ENCODE results near the gene C1QTNF9.

- TF ChIP-seq POLR2A (IDR thresholded peaks at IDR 0.05), result no peak
- TF ChIP-seq, protein P1, sequence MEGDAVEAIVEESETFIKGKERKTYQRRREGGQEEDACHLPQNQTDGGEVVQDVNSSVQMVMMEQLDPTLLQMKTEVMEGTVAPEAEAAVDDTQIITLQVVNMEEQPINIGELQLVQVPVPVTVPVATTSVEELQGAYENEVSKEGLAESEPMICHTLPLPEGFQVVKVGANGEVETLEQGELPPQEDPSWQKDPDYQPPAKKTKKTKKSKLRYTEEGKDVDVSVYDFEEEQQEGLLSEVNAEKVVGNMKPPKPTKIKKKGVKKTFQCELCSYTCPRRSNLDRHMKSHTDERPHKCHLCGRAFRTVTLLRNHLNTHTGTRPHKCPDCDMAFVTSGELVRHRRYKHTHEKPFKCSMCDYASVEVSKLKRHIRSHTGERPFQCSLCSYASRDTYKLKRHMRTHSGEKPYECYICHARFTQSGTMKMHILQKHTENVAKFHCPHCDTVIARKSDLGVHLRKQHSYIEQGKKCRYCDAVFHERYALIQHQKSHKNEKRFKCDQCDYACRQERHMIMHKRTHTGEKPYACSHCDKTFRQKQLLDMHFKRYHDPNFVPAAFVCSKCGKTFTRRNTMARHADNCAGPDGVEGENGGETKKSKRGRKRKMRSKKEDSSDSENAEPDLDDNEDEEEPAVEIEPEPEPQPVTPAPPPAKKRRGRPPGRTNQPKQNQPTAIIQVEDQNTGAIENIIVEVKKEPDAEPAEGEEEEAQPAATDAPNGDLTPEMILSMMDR (IDR thresholded peaks at IDR 0.05), result no peak
Observed at GRCh38 chr13:24323739-24324075, 14.3 kb downstream of the C1QTNF9 start.
